Brain pericyte (primary cell): ENCODE results near the gene CAP1.
A peak's percentile ranks its signal among the peaks of the same experiment; 100 is the strongest.
"Not testable (repeated sequence)": the region's sequence is repeated elsewhere in the genome, so short reads cannot be mapped to it uniquely, and the experiment has no call there.

ENCODE experiments used
- DNase-seq: peaks from one replicate; pipeline ENCODE4 v3.0.0-alpha.2; 2012; ENCODE audit warnings: low read depth, low spot score

CAP1 gene, protein sequence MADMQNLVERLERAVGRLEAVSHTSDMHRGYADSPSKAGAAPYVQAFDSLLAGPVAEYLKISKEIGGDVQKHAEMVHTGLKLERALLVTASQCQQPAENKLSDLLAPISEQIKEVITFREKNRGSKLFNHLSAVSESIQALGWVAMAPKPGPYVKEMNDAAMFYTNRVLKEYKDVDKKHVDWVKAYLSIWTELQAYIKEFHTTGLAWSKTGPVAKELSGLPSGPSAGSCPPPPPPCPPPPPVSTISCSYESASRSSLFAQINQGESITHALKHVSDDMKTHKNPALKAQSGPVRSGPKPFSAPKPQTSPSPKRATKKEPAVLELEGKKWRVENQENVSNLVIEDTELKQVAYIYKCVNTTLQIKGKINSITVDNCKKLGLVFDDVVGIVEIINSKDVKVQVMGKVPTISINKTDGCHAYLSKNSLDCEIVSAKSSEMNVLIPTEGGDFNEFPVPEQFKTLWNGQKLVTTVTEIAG

GRCh38 chr1:40040511-40041465 lies at the start of gene CAP1:
TSS of gene CAP1 (plus strand) at chr1:40040729. CDS start at chr1:40059347, 18,618 bp downstream.
- peak; percentile 96 for DNase-seq

DNA sequence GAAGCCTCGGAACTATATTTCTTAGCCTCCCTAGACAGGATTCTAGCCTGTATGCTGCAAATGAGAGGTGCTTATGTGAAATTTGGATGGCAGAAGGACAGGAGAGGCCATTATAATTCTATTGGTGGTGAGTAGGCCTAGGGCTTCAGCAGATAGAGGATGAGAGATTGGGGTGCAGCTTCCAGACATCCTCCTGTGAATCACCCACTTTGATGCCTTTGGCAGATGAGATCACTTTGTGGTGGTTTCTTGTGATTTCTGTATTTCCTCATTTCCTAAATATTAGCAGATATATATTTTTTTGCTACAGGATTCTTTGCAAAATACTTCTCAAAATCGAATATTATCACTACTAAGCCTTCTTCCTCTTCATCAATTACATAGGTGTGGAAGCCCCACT lies 48.3 kb upstream of the CAP1 start:
- DNase-seq: no peak

DNA sequence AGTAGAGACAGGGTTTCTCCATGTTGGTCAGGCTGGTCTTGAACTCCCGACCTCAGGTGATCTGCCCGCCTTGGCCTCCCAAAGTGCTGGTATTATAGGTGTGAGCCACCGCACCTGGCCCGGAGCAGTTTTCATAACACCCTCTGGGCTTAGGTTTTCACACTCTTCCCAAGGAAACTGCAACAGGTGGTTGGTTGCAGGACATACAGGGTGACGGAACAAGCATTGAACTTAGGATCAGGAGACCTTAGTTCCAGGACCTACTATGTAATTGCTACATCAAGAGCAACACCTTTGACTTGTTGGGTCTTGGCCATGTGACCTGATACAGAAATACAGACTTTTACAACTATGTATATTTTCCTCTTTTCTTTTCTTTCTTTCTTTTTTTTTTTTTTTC lies 47.6 kb upstream of the CAP1 start:
- no peak for DNase-seq

- no peak for DNase-seq
Observed at GRCh38 chr1:39995973-39996393, 44.5 kb upstream of the CAP1 start.

DNA sequence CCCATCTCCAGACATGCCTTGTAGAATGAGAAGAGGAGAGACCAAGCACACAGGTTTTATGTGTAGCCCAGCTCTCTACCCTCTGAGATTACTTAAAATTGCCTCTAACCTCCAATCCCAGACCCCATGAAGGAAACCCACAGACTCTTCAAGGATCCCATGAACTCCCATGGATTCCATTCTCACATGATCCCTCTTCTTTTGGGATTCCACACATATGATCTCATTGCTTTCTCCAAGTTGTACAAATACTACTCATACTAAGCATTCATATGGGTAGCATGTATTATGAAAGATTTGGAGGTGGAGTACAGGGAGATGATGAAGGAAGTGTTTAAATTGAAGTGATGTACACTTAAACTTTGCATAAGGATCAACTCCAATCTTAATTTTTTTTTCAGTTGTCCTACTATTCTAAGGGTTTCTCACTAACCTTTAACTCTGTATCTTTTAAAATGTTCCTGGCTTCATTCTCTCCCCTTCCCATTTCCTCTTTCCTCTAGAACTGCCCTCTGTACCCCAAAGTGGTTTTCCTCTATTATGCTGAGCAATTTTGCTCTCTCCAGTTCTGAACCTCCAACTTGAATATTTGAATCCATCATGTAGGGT lies 44.0 kb upstream of the CAP1 start:
- no peak for DNase-seq

GRCh38 chr1:40001456-40001855 lies 39.1 kb upstream of the CAP1 start:
- DNase-seq: no peak

- DNase-seq: no peak
Observed at GRCh38 chr1:40003156-40004093, 37.1 kb upstream of the CAP1 start.

GRCh38 chr1:40004857-40005256 lies 35.7 kb upstream of the CAP1 start:
- DNase-seq: no peak

- not testable (repeated sequence) for DNase-seq
Observed at GRCh38 chr1:40007481-40008034, 33.0 kb upstream of the CAP1 start.

GRCh38 chr1:40011198-40011597 lies 29.3 kb upstream of the CAP1 start:
- no peak for DNase-seq

GRCh38 chr1:40014253-40014706 lies 26.2 kb upstream of the CAP1 start:
- DNase-seq: no peak

DNA sequence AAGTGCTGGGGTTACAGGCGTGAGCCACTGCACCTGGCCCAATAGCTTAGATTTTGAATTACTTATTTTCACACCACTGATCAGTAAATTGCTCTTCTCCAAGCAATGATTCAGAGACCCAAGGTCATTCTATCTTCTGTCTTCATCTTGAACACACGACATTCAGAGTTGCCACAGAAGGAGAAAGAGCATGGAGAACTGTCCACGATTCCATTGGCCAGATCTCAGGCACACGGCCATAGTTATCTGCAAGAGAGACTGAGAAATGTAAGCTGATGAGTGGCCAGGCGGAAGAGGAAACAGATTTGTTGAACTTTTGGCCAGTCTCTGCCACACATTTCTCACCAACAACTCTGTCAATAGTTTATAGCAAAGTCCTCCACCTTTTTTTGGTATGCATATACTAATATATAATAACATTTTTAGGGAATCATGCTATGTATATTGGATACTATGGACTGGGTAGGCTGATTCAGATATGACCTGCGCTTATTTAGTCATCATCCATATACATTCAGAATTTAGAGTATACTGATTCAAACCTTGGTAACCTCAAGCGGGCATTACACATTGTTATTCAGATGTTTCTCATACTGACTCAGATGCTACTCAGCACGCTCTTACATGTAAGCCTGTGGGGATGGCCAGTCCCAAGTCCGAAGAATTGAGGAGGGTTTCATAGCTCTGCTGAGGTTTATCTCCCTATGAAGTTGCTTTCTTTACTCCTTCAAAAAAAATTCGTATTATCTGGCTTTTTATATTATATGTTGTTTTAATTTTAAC lies 25.5 kb upstream of the CAP1 start:
- no peak for DNase-seq

- no peak for DNase-seq
Observed at GRCh38 chr1:40017951-40018575, 22.5 kb upstream of the CAP1 start.

GRCh38 chr1:40020447-40021085 lies 20.0 kb upstream of the CAP1 start:
- DNase-seq: no peak

- no peak for DNase-seq
Observed at GRCh38 chr1:40023379-40023944, 17.1 kb upstream of the CAP1 start.

GRCh38 chr1:40024671-40025070 lies 15.9 kb upstream of the CAP1 start:
- DNase-seq: no peak

GRCh38 chr1:40027647-40028046 lies 12.9 kb upstream of the CAP1 start:
- DNase-seq: no peak

DNA sequence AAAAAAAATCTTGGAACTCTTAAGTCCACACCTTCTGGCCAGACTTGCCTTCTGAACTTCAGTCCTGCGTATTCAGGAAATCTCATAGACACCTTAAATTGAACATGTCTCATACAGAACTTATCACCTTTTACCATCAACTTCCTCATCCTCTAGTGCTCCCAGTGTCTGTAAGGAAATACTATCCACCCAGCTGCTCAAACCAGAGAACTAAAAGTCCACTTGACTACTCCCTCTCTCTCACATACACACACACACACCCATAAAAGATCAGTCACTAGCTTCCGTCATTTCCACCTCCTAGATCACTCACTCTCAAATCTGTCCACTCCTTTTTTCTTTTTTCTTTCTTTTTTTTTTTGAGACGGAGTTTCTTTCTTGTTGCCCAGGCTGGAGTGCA lies 10.9 kb upstream of the CAP1 start:
- DNase-seq: no peak
